ENCODE data around the gene CTNNBIP1.

GRCh38 chr1:9873992-9874391 lies 36.1 kb downstream of the CTNNBIP1 start:
- TF ChIP-seq YY1 (IDR thresholded peaks at IDR 0.05) = no peak
- TF ChIP-seq TAF1 (conservative IDR thresholded peaks at IDR 0.05) = no peak

Data from liver (tissue), 2 donors.